ENCODE data around the gene PLD6. TPM values are rescaled to one million over a fixed set of nuclear protein-coding genes. Genes with fewer than 3 reads are reported as not detected.
"Not testable (repeated sequence)": the region's sequence is repeated elsewhere in the genome, so short reads cannot be mapped to it uniquely, and the experiment has no call there.

PLD6 gene
- polyA plus RNA-seq, 1 donor from 2014 or later = 5.8 TPM

GRCh38 chr17:17167986-17168385, 38.1 kb downstream of the PLD6 start:
- Mint-ChIP-seq H3K36me3 (peaks cover 7% of the 10 kb centered on the region), H3K27me3 (no peaks in the 10 kb centered on the region), H3K27ac (no peak overlapping the region), H3K9me3 (no peaks in the 10 kb centered on the region), H3K4me3 (no peak overlapping the region), H3K4me1 (peaks cover 0 to 23% (median 5%) of the 10 kb centered on the region in 3 donors)

DNA sequence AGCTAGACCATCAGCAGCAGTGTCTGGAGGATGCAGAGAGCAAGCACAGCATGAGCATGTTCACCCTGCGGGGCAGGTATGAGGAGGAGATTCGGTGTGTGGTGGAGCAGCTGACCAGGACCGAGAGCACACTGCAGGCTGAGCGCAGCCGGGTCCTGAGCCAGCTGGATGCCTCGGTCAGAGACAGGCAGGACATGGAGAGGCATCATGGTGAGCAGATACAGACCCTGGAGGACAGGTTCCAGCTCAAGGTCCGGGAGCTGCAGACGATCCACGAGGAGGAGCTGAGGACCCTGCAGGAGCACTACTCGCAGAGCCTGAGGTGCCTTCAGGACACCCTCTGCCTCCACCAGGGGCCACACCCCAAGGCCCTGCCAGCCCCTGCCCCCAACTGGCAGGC, 38.8 kb downstream of the PLD6 start:
- H3K36me3 Mint-ChIP-seq = peaks cover 7% of the 10 kb centered on the region
- no peak overlapping the region for H3K27ac Mint-ChIP-seq
- peaks cover 0 to 19% (median 3%) of the 10 kb centered on the region in 3 donors for H3K4me1 Mint-ChIP-seq
- H3K4me3 Mint-ChIP-seq = peak overlapping the region in 1 of 4 donors; percentile 23
- H3K27me3 Mint-ChIP-seq = no peaks in the 10 kb centered on the region
- no peaks in the 10 kb centered on the region for H3K9me3 Mint-ChIP-seq

- peaks cover 0 to 16% (median 3%) of the 10 kb centered on the region in 3 donors for H3K4me1 Mint-ChIP-seq
- no peaks in the 10 kb centered on the region for H3K27me3 Mint-ChIP-seq
- H3K4me3 Mint-ChIP-seq = no peak overlapping the region
- no peak overlapping the region for H3K27ac Mint-ChIP-seq
- H3K9me3 Mint-ChIP-seq = no peaks in the 10 kb centered on the region
- peaks cover 6% of the 10 kb centered on the region for H3K36me3 Mint-ChIP-seq
These were observed 39.7 kb downstream of the PLD6 start for GRCh38 chr17:17166446-17166845.

- no peak overlapping the region for H3K4me3 Mint-ChIP-seq
- H3K27me3 Mint-ChIP-seq = no peaks in the 10 kb centered on the region
- H3K4me1 Mint-ChIP-seq = peaks cover 0 to 11% (median 0%) of the 10 kb centered on the region in 3 donors
- no peaks in the 10 kb centered on the region for H3K9me3 Mint-ChIP-seq
- no peak overlapping the region for H3K27ac Mint-ChIP-seq
- peaks cover 4% of the 10 kb centered on the region for H3K36me3 Mint-ChIP-seq
These were observed 40.3 kb downstream of the PLD6 start for GRCh38 chr17:17165666-17166308.

- H3K4me3 Mint-ChIP-seq = no peak overlapping the region
- H3K9me3 Mint-ChIP-seq = no peaks in the 10 kb centered on the region
- peaks cover 0 to 9% (median 0%) of the 10 kb centered on the region in 3 donors for H3K4me1 Mint-ChIP-seq
- H3K36me3 Mint-ChIP-seq = peaks cover 4% of the 10 kb centered on the region
- no peak overlapping the region for H3K27ac Mint-ChIP-seq
- no peaks in the 10 kb centered on the region for H3K27me3 Mint-ChIP-seq
These were observed 41.5 kb downstream of the PLD6 start for GRCh38 chr17:17164676-17165075.

- Mint-ChIP-seq H3K36me3 (peaks cover 4% of the 10 kb centered on the region), H3K4me1 (peaks cover 0 to 8% (median 0%) of the 10 kb centered on the region in 3 donors), H3K27ac (no peak overlapping the region), H3K9me3 (no peaks in the 10 kb centered on the region), H3K27me3 (no peaks in the 10 kb centered on the region), H3K4me3 (no peak overlapping the region)
These were observed 42.0 kb downstream of the PLD6 start for GRCh38 chr17:17164156-17164555.

DNA sequence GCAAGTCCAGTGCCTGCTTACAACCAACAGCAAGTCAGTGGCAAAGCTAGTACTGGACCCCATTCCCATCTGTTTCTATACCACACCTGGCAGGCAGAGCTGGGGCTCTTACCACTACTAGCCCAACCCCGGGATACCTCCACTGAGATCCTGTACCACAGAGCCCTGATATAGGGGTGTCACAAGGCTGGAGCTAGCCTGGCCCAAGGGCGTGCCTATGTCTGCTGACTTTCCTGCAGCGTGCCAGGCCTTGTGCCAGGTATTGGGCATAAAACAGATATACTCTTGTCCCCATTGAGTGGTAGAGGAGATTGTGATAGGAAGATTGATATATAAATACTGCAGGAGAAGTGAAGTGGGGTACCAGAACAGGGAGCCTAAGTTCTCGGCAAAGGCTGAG, 44.4 kb downstream of the PLD6 start:
- peaks cover 0 to 2% (median 1%) of the 10 kb centered on the region in 3 donors for H3K4me1 Mint-ChIP-seq
- peaks cover 6% of the 10 kb centered on the region for H3K36me3 Mint-ChIP-seq

DNA sequence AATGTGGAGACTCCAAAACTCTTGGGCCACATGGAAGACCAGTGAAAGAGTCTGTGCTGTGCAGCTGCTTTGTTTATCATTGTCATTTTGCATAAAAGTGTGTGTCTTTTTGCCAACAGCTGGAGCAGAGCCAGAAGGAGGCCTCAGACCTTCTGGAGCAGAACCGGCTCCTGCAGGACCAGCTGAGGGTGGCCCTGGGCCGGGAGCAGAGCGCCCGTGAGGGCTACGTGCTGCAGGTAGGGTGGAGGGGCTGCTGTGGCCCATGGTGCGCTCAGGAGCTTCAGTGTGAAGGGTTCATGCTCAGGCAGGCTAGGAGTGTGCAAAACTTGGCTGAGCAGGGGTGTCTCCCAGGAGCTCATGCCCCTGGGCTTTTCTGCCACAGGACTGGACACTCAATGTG, 45.0 kb downstream of the PLD6 start:
- Mint-ChIP-seq H3K36me3 (peaks cover 8% of the 10 kb centered on the region), H3K9me3 (no peaks in the 10 kb centered on the region), H3K4me3 (no peak overlapping the region), H3K4me1 (peaks cover 0 to 4% (median 1%) of the 10 kb centered on the region in 3 donors), H3K27me3 (no peaks in the 10 kb centered on the region), H3K27ac (no peak overlapping the region)

More for the DNA sequence above, 44.4 kb downstream of the PLD6 start:
- no peaks in the 10 kb centered on the region for H3K9me3 Mint-ChIP-seq
- no peaks in the 10 kb centered on the region for H3K27me3 Mint-ChIP-seq
- H3K4me3 Mint-ChIP-seq = peak overlapping the region in 1 of 4 donors; percentile 33
- H3K27ac Mint-ChIP-seq = no peak overlapping the region

GRCh38 chr17:17159571-17159970, 46.6 kb downstream of the PLD6 start:
- H3K36me3 Mint-ChIP-seq = peaks cover 9% of the 10 kb centered on the region
- peak overlapping the region in 1 of 3 donors; percentile 28 for H3K27ac Mint-ChIP-seq
- H3K4me3 Mint-ChIP-seq = no peak overlapping the region
- H3K4me1 Mint-ChIP-seq = peaks cover 0 to 4% (median 3%) of the 10 kb centered on the region in 3 donors
- H3K27me3 Mint-ChIP-seq = no peaks in the 10 kb centered on the region
- no peaks in the 10 kb centered on the region for H3K9me3 Mint-ChIP-seq

GRCh38 chr17:17158506-17158905, 47.6 kb downstream of the PLD6 start:
- not testable (repeated sequence) for H3K36me3 Mint-ChIP-seq, H3K4me3 Mint-ChIP-seq, H3K9me3 Mint-ChIP-seq, H3K27ac Mint-ChIP-seq, H3K27me3 Mint-ChIP-seq, H3K4me1 Mint-ChIP-seq

GRCh38 chr17:17157041-17157440, 49.1 kb downstream of the PLD6 start:
- Mint-ChIP-seq H3K27ac (no peak overlapping the region), H3K36me3 (peaks cover 9% of the 10 kb centered on the region), H3K27me3 (no peaks in the 10 kb centered on the region), H3K4me3 (no peak overlapping the region), H3K9me3 (no peaks in the 10 kb centered on the region), H3K4me1 (peaks cover 0 to 5% (median 3%) of the 10 kb centered on the region in 3 donors)

GRCh38 chr17:17156511-17156910, 49.6 kb downstream of the PLD6 start:
- Mint-ChIP-seq H3K36me3 (peaks cover 9% of the 10 kb centered on the region), H3K27me3 (no peaks in the 10 kb centered on the region), H3K4me1 (peaks cover 0 to 5% (median 3%) of the 10 kb centered on the region in 3 donors), H3K27ac (peak overlapping the region in 1 of 3 donors; percentile 50), H3K4me3 (no peak overlapping the region), H3K9me3 (no peaks in the 10 kb centered on the region)

GRCh38 chr17:17156107-17156506, 50.0 kb downstream of the PLD6 start:
- Mint-ChIP-seq H3K36me3 (peaks cover 9% of the 10 kb centered on the region), H3K4me3 (no peak overlapping the region), H3K27ac (peak overlapping the region in 1 of 3 donors; percentile 50)

GRCh38 chr17:17155568-17155967, 50.6 kb downstream of the PLD6 start:
- Mint-ChIP-seq H3K27me3 (no peaks in the 10 kb centered on the region), H3K4me1 (peaks cover 0 to 5% (median 3%) of the 10 kb centered on the region in 3 donors), H3K27ac (no peak overlapping the region), H3K4me3 (no peak overlapping the region), H3K36me3 (peaks cover 9% of the 10 kb centered on the region), H3K9me3 (no peaks in the 10 kb centered on the region)

More at GRCh38 chr17:17156107-17156506, 50.0 kb downstream of the PLD6 start:
- H3K4me1 Mint-ChIP-seq = peaks cover 0 to 5% (median 3%) of the 10 kb centered on the region in 3 donors
- H3K9me3 Mint-ChIP-seq = no peaks in the 10 kb centered on the region
- H3K27me3 Mint-ChIP-seq = no peaks in the 10 kb centered on the region

- peaks cover 9% of the 10 kb centered on the region for H3K36me3 Mint-ChIP-seq
- H3K27me3 Mint-ChIP-seq = no peaks in the 10 kb centered on the region
- H3K4me1 Mint-ChIP-seq = peaks cover under 1 to 10% (median 8%) of the 10 kb centered on the region in 3 donors
- H3K27ac Mint-ChIP-seq = peak overlapping the region in 1 of 3 donors; percentile 76
- no peaks in the 10 kb centered on the region for H3K9me3 Mint-ChIP-seq
- H3K4me3 Mint-ChIP-seq = no peak overlapping the region
These were observed 51.2 kb downstream of the PLD6 start for GRCh38 chr17:17154981-17155380.

DNA sequence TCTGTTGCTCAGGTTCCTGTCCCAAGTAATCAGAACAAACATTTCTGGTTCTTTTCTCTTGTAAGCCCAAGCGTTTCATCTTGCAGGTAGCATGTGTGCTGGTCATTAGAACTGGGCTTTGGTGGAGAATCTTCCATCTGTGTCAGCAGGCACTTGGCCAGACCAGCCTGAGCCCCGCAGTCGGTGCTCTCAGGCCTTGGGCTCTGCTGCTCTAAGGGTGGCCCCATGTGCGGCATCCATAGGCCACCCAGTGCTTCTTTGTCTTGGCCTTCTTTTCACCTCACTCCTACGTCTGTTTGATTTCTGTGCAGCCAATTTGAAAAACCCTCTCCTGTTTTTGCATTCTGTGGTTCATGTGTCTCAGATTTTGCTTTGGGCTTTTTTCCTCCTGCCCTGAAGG, 51.6 kb downstream of the PLD6 start:
- Mint-ChIP-seq H3K27ac (peak overlapping the region in 1 of 3 donors; percentile 76), H3K27me3 (no peaks in the 10 kb centered on the region), H3K36me3 (peaks cover 11% of the 10 kb centered on the region), H3K4me1 (peaks cover 5 to 13% (median 12%) of the 10 kb centered on the region in 3 donors), H3K4me3 (no peak overlapping the region), H3K9me3 (no peaks in the 10 kb centered on the region)

Measured in IgD-negative memory B cell (primary cell).